ENCODE data around the gene AQP2. TPM values are rescaled to one million over a fixed set of nuclear protein-coding genes. Genes with fewer than 3 reads are reported as not detected.
A peak's percentile ranks its signal among the peaks of the same experiment; 100 is the strongest.

Gene AQP2
- total RNA-seq, 2 donors from 2014 or later: 2.7 TPM; not detected in 1

GRCh38 chr12:49973361-49973830, 22.9 kb downstream of the AQP2 start:
- H3K4me3 ChIP-seq: no peak overlapping the region
- TF ChIP-seq POLR2A (IDR thresholded peaks at IDR 0.05): no peak
- TF ChIP-seq, protein P1, sequence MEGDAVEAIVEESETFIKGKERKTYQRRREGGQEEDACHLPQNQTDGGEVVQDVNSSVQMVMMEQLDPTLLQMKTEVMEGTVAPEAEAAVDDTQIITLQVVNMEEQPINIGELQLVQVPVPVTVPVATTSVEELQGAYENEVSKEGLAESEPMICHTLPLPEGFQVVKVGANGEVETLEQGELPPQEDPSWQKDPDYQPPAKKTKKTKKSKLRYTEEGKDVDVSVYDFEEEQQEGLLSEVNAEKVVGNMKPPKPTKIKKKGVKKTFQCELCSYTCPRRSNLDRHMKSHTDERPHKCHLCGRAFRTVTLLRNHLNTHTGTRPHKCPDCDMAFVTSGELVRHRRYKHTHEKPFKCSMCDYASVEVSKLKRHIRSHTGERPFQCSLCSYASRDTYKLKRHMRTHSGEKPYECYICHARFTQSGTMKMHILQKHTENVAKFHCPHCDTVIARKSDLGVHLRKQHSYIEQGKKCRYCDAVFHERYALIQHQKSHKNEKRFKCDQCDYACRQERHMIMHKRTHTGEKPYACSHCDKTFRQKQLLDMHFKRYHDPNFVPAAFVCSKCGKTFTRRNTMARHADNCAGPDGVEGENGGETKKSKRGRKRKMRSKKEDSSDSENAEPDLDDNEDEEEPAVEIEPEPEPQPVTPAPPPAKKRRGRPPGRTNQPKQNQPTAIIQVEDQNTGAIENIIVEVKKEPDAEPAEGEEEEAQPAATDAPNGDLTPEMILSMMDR (IDR thresholded peaks at IDR 0.05): no peak
- no peak for TF ChIP-seq POLR2AphosphoS5 (IDR thresholded peaks at IDR 0.05)
- H3K27ac ChIP-seq: no peak overlapping the region
- intact Hi-C loops (cut with DNase I): loop anchor here (5.0 kb wide), 1 partner anchor 44 kb away; no protein-coding TSS in a partner anchor
- H3K36me3 ChIP-seq: no peaks in the 10 kb centered on the region
- no peak for DNase-seq (ENCODE audit: low spot score)
- H3K4me1 ChIP-seq (replicated peaks): no peaks in the 10 kb centered on the region
- 84% methylated on average over 19 of the region's 19 CpGs for WGBS
- no peaks in the 10 kb centered on the region for H3K9me3 ChIP-seq
- no peaks in the 10 kb centered on the region for H3K27me3 ChIP-seq (replicated peaks; ENCODE audit: insufficient read depth)

DNA sequence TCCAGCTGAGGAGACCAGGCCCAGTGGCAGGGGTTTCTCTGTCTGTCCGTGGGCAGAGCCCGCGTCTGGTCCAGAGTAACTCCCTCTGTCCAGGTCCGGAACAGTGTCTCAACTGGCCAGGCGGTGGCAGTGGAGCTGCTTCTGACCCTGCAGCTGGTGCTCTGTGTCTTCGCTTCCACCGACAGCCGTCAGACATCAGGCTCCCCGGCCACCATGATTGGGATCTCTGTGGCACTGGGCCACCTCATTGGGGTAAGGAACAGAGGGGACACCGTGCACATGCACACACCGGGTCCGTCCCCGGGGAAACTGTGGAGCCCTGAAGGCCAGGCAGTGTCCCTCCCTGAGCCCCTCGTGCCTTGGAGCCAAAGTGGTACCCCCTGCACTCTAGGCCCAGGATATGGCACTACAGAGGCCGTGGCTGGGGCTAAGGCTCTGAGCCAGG, 23.7 kb downstream of the AQP2 start:
- Histone ChIP-seq H3K36me3 (no peaks in the 10 kb centered on the region), H3K27ac (no peak overlapping the region), H3K9me3 (no peaks in the 10 kb centered on the region), H3K4me3 (no peak overlapping the region), H3K27me3 (replicated peaks; ENCODE audit: insufficient read depth) (no peaks in the 10 kb centered on the region), H3K4me1 (replicated peaks) (no peaks in the 10 kb centered on the region)
- intact Hi-C loops (cut with DNase I): loop anchor here (5.0 kb wide), 1 partner anchor 43 kb away; no protein-coding TSS in a partner anchor
- no peak for DNase-seq (ENCODE audit: low spot score)
- TF ChIP-seq, protein P1 (IDR thresholded peaks at IDR 0.05): peak in 2 of 4 experiments; percentile 35 to 51
- TF ChIP-seq POLR2A (IDR thresholded peaks at IDR 0.05): no peak
- 57% methylated on average over 14 of the region's 15 CpGs for WGBS

- H3K27ac ChIP-seq: peak overlapping the region in 1 of 2 donors; percentile 36
- no peak for DNase-seq (ENCODE audit: low spot score)
- no peaks in the 10 kb centered on the region for H3K4me1 ChIP-seq (replicated peaks)
- no peaks in the 10 kb centered on the region for H3K9me3 ChIP-seq
- H3K4me3 ChIP-seq: no peak overlapping the region
- 37% methylated on average over 8 of the region's 8 CpGs for WGBS
- H3K36me3 ChIP-seq: no peaks in the 10 kb centered on the region
- no peak for TF ChIP-seq POLR2AphosphoS5 (IDR thresholded peaks at IDR 0.05)
- TF ChIP-seq, protein P1 (IDR thresholded peaks at IDR 0.05): no peak
- intact Hi-C loops (cut with DNase I): loop anchor here (5.0 kb wide), 1 partner anchor 43 kb away; no protein-coding TSS in a partner anchor
- H3K27me3 ChIP-seq (replicated peaks; ENCODE audit: insufficient read depth): no peaks in the 10 kb centered on the region
Measured at GRCh38 chr12:49974677-49975317, 24.3 kb downstream of the AQP2 start.

GRCh38 chr12:49975318-49975761, 24.8 kb downstream of the AQP2 start:
- H3K9me3 ChIP-seq: no peaks in the 10 kb centered on the region
- intact Hi-C loops (cut with DNase I): no loop called here
- no peaks in the 10 kb centered on the region for H3K4me1 ChIP-seq (replicated peaks)
- H3K27ac ChIP-seq: peak overlapping the region in 1 of 2 donors; percentile 36
- DNase-seq (ENCODE audit: low spot score): no peak
- no peaks in the 10 kb centered on the region for H3K36me3 ChIP-seq
- H3K4me3 ChIP-seq: no peak overlapping the region
- WGBS: 52% methylated on average over 17 of the region's 17 CpGs
- H3K27me3 ChIP-seq (replicated peaks; ENCODE audit: insufficient read depth): no peaks in the 10 kb centered on the region
- TF ChIP-seq, protein P1 (IDR thresholded peaks at IDR 0.05): no peak
- TF ChIP-seq POLR2AphosphoS5 (IDR thresholded peaks at IDR 0.05) (no peak), POLR2A (IDR thresholded peaks at IDR 0.05) (no peak)

- Histone ChIP-seq H3K27me3 (replicated peaks; ENCODE audit: insufficient read depth) (no peaks in the 10 kb centered on the region), H3K36me3 (no peaks in the 10 kb centered on the region), H3K4me3 (no peak overlapping the region), H3K27ac (no peak overlapping the region), H3K4me1 (replicated peaks) (no peaks in the 10 kb centered on the region), H3K9me3 (no peaks in the 10 kb centered on the region)
- DNase-seq (ENCODE audit: low spot score): no peak
- intact Hi-C loops (cut with DNase I): no loop called here
- WGBS: 86% methylated on average over 2 of the region's 2 CpGs
- TF ChIP-seq, protein P1 (IDR thresholded peaks at IDR 0.05): no peak
- TF ChIP-seq POLR2A (IDR thresholded peaks at IDR 0.05) (no peak), POLR2AphosphoS5 (IDR thresholded peaks at IDR 0.05) (no peak)
Measured at GRCh38 chr12:49976557-49976956, 26.0 kb downstream of the AQP2 start.

Data from prostate gland (tissue), 2 donors.